Measurements from ENCODE around the gene PAK3. TPM values are rescaled to one million over a fixed set of nuclear protein-coding genes. Genes with fewer than 3 reads are reported as not detected.

PAK3 gene
- total and polyA plus RNA-seq, 4 donors, result 30.5 to 120 (median 55.2) TPM

DNA sequence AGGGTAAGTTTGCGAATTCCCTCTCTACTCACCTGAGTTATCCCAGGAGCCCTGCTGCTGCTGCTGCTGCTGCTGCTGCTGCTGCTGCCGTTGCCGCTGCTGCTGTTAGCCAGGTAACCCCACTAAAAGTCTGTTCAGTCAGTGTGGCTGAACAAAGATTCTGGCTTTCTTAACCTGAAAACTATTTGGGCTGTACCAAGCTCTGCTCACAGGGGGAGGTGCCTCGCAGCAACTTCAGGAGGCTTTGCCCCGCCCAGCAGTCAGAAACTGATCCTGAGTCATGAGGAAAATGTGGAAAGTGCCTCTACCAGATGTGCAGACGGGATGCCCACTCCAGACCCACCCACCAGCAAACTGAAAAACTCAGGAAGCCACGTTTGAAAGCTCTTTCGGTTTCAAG is 174.3 kb downstream of the PAK3 start, which contains the start of gene CAPN6:
Gene CAPN6, minus strand, starts transcription at position 145 of the 400 bp plus-strand sequence. CDS start 6,547 bp downstream, outside the sequence.
- Histone ChIP-seq H3K27ac (ENCODE audit: low read depth, low read length) (no peak within 1 kb of the TSS), H3K4me3 (ENCODE audit: low read depth, low read length) (no peak within 1 kb of the TSS), H3K4me1 (ENCODE audit: control insufficient read depth, insufficient read depth, low read length) (no peaks in the 10 kb centered on the region), H3K9me3 (ENCODE audit: control insufficient read depth, insufficient read depth, low read length) (no peaks in the 10 kb centered on the region), H3K36me3 (ENCODE audit: control insufficient read depth, insufficient read depth, low read length) (no peaks in the 10 kb centered on the region), H3K27me3 (ENCODE audit: control insufficient read depth, insufficient read depth, low read length) (peaks cover 43% of the 10 kb centered on the region)
- 32% methylated on average over 4 of the region's 8 CpGs for WGBS (ENCODE audit: insufficient coverage)
- no peak for DNase-seq (ENCODE audit: low read depth in 4 of 6, low spot score in 6 of 6)

Small RNAs within 50 kb of the gene (small RNA-seq; reads per million reads assigned to genes)
- gene FCF1P4 (ENCODE audit: low replicate concordance), result not detected

Other genes with a start within 250 kb of the PAK3 start
- 10 to 100 TPM; 19.8 to 47.4 TPM for gene CAPN6, start 174.3 kb downstream of the PAK3 start, total RNA-seq
- gene CAPN6, start 174.3 kb downstream of the PAK3 start, polyA plus RNA-seq (ENCODE audit: insufficient read length in 2 of 2), result 1 to 10 TPM; 1.3 to 6.8 TPM